ENCODE data around the gene FIBIN.
"Not testable (repeated sequence)": the region's sequence is repeated elsewhere in the genome, so short reads cannot be mapped to it uniquely, and the experiment has no call there.

The FIBIN gene

GRCh38 chr11:26977209-26977608 is 16.7 kb upstream of the FIBIN start:
- DNase-seq (ENCODE audit: low spot score) = not testable (repeated sequence)

GRCh38 chr11:26983645-26984044 is 10.3 kb upstream of the FIBIN start:
- DNase-seq (ENCODE audit: low spot score) = no peak

- no peak for DNase-seq (ENCODE audit: low spot score)
These were observed 8.4 kb upstream of the FIBIN start for GRCh38 chr11:26985470-26985869.

- no peak for DNase-seq (ENCODE audit: low spot score)
These were observed 8.0 kb upstream of the FIBIN start for GRCh38 chr11:26985943-26986342.

DNA sequence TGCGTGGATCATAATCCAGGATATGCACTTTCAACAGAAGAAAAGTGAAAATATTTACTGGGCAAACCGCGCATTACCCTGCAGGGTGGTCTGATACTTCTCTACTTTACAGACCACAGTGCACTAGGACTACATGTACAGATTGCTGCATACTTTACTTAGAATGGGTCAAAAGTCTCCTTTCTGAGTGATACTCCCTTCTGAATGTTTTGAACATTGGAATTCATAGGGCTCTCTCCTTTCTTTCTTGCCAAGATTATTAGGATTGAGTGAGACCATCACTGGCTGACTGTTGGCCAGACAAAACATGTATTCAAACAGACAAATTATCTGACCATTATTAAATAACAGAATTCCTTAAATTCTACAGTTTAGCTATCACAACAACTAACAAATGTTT is 6.6 kb upstream of the FIBIN start:
- DNase-seq (ENCODE audit: low spot score) = no peak

GRCh38 chr11:26987731-26988130 is 6.2 kb upstream of the FIBIN start:
- no peak for DNase-seq (ENCODE audit: low spot score)

DNA sequence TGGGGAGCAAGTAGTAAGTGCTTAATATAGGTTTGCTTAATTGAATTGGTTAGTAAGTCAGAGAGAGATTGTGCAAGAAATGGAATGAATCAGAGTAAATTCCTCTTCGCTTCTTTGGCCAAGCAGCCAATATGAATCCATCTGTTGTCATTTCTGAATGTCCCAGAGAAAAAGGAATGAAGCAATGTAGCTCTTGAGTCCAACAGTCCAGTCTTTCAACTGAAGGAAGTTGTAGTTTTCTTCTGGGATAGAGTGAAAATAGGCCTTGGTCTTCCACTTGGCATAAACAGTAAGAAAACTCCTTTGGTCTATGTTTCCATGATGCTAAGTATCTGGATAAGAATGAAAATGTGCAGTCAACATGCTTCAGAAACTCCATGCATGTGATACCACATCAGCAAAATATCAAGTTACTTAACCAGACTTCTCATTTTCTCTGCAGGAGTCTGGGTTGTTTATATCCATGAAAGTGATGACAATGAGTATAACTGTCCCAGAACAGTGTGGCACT is 1.8 kb upstream of the FIBIN start:
- DNase-seq (ENCODE audit: low spot score) = no peak

DNA sequence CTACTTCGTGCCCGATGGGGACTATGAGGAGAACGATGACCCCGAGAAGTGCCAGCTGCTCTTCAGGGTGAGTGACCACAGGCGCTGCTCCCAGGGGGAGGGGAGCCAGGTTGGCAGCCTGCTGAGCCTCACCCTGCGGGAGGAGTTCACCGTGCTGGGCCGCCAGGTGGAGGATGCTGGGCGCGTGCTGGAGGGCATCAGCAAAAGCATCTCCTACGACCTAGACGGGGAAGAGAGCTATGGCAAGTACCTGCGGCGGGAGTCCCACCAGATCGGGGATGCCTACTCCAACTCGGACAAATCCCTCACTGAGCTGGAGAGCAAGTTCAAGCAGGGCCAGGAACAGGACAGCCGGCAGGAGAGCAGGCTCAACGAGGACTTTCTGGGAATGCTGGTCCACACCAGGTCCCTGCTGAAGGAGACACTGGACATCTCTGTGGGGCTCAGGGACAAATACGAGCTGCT is 751 bp downstream of the FIBIN start:
- DNase-seq (ENCODE audit: low spot score) = peak; percentile 68

- DNase-seq (ENCODE audit: low spot score) = no peak
These were observed 2.0 kb downstream of the FIBIN start for GRCh38 chr11:26995701-26996460.

DNA sequence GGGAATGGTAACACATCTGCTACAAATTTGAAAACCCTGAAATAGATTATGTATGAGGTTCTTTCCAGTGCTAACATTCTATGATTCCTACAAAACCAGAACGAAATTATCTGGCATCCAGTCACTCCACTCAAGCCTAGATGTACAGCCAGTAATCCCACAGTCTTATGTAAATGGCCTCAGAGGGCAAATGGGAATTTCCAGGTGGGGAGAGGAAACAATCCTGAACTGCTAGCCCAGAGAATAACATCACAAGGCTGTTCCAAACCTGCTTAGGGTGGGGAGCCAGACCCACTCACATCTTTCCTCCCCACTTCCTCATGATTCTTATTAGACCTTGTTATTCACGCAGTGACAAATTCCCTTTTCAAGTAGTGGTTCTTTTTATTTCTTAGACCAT is 3.5 kb downstream of the FIBIN start:
- DNase-seq (ENCODE audit: low spot score) = no peak

- DNase-seq (ENCODE audit: low spot score) = not testable (repeated sequence)
These were observed 7.3 kb downstream of the FIBIN start for GRCh38 chr11:27001136-27001730.

GRCh38 chr11:27002431-27002830 is 8.5 kb downstream of the FIBIN start:
- DNase-seq (ENCODE audit: low spot score) = no peak

GRCh38 chr11:27002838-27003237 is 8.9 kb downstream of the FIBIN start:
- DNase-seq (ENCODE audit: low spot score) = no peak

GRCh38 chr11:27004103-27004502 is 10.2 kb downstream of the FIBIN start:
- no peak for DNase-seq (ENCODE audit: low spot score)

DNA sequence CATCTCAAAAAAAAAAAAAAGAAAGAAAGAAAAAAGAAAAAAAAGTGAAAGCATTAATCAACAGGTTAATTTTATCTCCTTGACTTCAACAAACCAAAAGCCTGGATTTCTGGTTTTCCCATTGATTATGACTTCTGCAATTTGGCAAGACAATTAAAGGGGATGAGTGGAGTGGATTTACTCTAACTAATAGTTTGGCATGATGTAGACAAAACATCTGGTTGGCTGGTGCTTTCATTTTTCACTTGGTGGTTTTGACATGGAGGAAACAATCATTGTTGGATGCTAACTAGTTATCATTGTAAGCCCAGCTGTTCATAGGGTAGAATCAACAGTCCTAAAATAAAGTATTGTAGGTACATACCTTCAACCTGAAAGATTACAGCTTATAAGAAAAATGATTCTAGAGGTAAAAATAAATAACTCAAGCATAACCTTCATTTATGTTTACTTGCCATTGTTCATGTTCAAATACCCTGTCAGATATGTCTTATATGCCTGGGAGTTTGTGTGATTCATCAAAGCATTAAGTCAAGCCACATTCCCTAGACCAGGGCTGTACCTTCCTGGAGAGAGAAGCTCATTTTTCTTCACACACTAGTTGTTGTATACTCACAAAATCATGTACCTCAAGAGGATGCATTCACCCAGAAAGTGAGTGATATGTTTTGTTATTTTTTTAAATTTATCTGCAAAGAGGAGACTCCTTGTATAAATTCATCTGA is 15.1 kb downstream of the FIBIN start:
- DNase-seq (ENCODE audit: low spot score) = no peak

DNA sequence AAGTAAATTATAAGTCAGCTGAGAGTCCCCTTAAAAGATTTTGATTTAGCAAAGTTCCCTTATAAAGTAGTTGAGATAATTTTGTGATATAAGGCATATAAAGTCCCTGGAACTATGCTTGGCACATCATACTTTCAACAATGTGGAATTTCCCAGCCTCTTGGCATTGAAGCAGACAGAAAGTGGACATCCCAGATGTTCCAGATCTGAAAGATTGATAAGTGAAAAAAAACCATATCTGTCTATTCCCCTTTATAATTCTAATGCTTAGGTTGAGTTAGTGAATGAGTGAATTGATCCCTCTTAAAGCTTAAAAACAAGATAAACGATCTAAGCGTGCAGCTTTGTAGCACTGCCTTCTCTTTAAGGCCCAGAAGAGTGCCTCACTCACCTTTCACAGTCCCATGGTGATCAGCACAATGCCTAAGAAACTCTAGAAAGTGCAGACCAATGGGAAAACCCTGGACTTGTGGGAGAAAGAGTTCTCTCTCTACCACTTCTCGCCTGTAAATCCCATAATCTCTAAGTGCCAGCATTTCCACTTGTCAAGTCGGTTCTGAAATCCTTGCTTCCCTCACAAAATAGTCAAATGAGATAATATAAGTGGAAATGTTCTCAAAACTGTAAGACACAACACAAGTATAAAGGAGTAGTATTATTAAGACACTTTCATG is 17.8 kb downstream of the FIBIN start:
- no peak for DNase-seq (ENCODE audit: low spot score)

- DNase-seq (ENCODE audit: low spot score) = no peak
These were observed 18.5 kb downstream of the FIBIN start for GRCh38 chr11:27012234-27012921.

DNA sequence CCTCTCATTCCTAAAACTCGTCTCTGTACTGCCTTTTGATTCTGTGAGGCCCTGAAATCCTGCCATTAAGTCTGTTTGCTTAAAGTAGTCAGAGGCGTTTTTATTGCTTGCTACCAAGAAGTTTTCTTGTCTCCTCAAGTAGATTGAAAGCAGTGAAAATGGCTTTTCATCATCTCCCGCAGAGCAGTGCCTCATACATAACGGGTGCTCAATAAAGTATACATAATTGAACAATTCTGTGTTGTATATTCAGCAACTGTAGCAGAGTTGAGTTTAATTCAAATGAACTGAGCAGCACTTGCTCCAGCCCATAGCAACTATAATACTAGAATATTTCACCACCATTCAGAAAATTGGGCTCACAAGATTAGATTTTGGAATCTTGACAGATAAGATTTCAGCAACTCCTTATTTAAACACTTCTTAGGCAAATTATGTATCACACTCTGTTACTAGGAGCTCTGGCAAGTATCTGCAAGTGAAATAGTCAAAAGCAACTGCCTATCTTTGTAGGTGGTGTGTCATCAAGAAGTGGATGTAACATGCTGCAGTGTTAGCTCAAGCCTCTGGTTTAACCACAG is 20.0 kb downstream of the FIBIN start:
- DNase-seq (ENCODE audit: low spot score) = no peak

DNA sequence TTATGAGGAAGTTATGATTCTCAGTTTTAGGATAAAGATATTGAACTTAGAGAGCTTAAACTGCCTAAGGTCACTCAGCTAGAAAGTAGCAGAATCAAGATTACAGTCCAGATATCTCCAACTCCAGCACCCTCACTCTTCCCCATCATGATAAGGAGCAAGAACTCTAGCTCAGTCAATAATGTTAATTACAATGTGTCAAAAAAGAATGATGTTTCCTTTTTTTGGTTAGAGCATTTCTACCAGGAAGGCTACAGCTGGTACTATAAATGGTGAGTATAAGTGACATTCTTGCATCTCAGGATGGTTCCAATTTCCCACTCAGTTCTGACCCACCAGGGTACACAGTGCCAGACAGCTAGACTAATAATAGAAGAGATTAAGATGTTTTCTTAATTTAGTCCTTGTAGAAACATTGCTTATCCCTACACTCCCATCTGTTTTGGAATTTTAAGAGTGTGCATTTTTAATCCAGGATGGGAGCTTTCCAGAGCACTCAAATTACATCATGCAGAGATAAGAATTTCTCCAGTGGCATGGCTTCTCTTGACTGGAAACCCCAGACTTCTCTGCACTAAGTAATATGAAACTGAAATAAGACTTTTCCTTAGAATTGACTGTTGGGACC is 25.1 kb downstream of the FIBIN start:
- DNase-seq (ENCODE audit: low spot score) = no peak

GRCh38 chr11:27020751-27021150 is 26.8 kb downstream of the FIBIN start:
- DNase-seq (ENCODE audit: low spot score) = no peak
